HL-60 (cell line): Measurements from ENCODE around the gene AFF4.

Experiments
- GABPA ChIP-seq: IDR thresholded peaks from 2 replicates; pipeline ENCODE4 v1.6.1; 2012; ENCODE audit warnings: low read depth
- POLR2AphosphoS5 ChIP-seq: IDR thresholded peaks from 2 replicates; pipeline ENCODE4 v1.6.1; 2012; ENCODE audit warnings: low read depth
- REST ChIP-seq: IDR thresholded peaks from 2 replicates; pipeline ENCODE4 v1.6.1; 2012; ENCODE audit warnings: low read depth; ENCODE audit not compliant: insufficient replicate concordance
- TF ChIP-seq, protein P1 (sequence below): IDR thresholded peaks from one replicate; pipeline ENCODE4 v1.5.1; 2011; ENCODE audit warnings: low read length, control low read depth, inconsistent platforms; ENCODE audit not compliant: insufficient read depth

DNA sequence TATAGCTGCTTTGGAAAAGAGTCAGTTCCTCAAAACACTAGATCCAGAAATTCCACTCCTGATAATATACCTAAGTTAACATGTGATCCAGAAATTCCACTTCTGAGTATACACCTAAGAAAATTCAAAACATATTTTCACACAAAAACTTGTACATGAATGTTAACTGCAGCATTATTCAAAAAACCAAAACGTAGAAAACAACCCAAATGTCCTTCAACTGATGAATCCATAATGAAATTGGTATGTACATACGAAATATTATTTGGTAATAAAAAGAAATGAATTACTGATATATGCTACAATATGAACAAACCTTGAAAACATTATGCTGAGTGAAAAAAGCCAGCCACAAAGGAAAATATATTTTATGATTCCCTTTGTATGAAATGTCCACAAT lies 16.5 kb upstream of the AFF4 start:
- TF ChIP-seq GABPA (no peak), POLR2AphosphoS5 (no peak), REST (no peak)
- TF ChIP-seq, protein P1, sequence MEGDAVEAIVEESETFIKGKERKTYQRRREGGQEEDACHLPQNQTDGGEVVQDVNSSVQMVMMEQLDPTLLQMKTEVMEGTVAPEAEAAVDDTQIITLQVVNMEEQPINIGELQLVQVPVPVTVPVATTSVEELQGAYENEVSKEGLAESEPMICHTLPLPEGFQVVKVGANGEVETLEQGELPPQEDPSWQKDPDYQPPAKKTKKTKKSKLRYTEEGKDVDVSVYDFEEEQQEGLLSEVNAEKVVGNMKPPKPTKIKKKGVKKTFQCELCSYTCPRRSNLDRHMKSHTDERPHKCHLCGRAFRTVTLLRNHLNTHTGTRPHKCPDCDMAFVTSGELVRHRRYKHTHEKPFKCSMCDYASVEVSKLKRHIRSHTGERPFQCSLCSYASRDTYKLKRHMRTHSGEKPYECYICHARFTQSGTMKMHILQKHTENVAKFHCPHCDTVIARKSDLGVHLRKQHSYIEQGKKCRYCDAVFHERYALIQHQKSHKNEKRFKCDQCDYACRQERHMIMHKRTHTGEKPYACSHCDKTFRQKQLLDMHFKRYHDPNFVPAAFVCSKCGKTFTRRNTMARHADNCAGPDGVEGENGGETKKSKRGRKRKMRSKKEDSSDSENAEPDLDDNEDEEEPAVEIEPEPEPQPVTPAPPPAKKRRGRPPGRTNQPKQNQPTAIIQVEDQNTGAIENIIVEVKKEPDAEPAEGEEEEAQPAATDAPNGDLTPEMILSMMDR, result no peak
